DND-41 (cell line): ENCODE results near the gene SLC37A4.

ENCODE experiments used
- CTCF ChIP-seq: IDR thresholded peaks from 2 replicates; pipeline ENCODE4 v1.5.1; 2012; ENCODE audit warnings: borderline replicate concordance, low read length, moderate library complexity, mild to moderate bottlenecking; ENCODE audit not compliant: poor library complexity, severe bottlenecking; ENCODE audit errors: extremely low read depth
- EZH2 ChIP-seq: IDR thresholded peaks from 3 replicates; pipeline ENCODE4 v1.6.1; 2012; ENCODE audit warnings: borderline replicate concordance, low read depth, mild to moderate bottlenecking, moderate library complexity, low read length, inconsistent platforms; ENCODE audit not compliant: severe bottlenecking

- TF ChIP-seq CTCF (no peak), EZH2 (no peak)
Observed at GRCh38 chr11:119041821-119042514, 11.3 kb upstream of the SLC37A4 start.
